ENCODE data around the gene BCAR1.

BCAR1 gene

DNA sequence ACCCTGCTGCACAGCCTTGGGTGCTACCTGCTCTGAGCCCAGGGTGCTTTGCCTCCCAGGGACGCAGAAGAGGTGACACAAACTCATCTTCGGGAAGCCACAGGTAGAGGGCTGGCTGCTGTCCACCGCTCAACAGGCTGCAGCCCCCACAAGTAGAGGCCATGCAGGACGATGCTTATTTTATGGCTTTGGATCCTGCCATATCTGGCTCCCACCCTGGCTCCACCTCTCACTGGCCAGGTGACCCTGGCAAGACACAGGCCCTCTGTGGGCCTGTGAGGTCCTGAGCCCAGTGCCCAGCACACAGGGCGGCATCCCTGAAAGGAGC, 11.3 kb upstream of the BCAR1 start:
- H3K27ac ChIP-seq, result peak overlapping the region; percentile 99
- no peak for TF ChIP-seq CTCF (conservative IDR thresholded peaks at IDR 0.05)
- no peak for TF ChIP-seq ZFX (IDR thresholded peaks at IDR 0.05)

DNA sequence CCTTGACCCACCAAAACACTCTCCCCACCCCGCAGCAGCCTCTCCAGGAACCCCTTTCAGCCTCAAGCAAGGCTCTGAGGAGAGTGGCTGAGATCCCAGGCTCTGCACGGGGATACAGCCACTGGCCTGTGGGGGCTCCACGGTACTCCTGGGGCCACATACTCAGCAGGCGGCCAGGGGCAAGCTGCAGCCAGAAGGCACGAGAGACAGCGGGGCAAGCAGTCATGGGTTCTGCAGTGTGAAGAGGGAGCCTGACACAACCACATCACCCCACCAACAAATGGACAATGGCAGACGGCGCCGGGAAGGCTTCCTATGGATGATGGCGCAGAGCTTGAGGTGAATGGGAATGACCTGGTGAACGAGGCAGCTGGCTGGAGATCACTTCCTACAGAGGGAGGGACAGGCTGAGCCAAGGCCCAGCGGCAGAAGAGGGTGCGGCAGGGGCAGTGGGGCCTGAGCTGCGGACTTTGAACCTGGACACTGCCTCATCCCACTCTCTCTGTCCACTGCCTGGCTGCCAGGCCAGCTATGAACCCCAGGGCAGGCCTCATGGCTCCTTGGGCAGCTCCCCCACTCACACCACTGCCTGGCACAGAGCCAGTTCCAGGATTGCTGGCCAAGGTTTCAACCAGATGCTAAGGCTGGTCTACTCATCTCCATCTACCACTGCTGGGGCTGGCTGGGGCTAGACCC, 10.8 kb upstream of the BCAR1 start:
- TF ChIP-seq CTCF (conservative IDR thresholded peaks at IDR 0.05) (no peak), ZFX (IDR thresholded peaks at IDR 0.05) (no peak)
- H3K27ac ChIP-seq, result no peak overlapping the region; the same call in 1 of the 2 replicates

- H3K27ac ChIP-seq, result no peak overlapping the region
Observed at GRCh38 chr16:75261590-75262078, 10.2 kb upstream of the BCAR1 start.

DNA sequence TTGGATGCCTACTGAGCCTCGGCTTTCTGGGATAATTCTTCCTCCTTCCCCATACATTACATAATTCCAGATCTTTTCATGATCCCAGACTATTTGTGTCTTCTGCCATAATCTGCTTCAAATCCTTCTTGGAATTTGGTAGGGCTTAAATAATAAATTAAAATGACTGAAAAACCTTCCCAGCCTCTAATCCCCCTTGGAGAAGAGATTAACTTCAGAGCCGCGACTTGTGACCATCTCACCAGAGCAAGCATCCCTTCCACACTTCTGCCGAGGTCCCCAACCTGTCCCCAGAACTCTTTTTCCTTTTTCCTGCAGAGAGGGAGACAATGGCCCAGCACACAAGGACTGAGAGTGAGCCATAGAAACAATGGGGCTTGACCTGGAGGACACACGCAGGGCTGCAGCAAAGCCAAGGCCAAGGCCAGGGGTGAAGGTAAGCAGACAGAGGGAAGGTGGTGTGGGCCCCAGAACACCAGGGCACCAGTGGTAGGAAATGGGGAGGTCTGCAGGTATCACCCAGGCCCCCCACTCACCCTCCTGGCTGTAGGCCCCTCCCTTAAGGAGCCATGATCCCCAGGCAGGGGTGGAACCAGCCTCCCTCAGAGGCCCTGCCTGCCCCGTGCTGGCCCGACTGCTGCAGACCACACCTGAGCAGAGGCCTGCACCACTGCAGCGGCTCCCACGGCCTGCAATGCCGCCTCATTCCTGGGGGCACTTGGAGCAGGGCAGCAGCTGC, 9.6 kb upstream of the BCAR1 start:
- no peak for TF ChIP-seq ZFX (IDR thresholded peaks at IDR 0.05)
- no peak for TF ChIP-seq CTCF (conservative IDR thresholded peaks at IDR 0.05)
- no peak overlapping the region for H3K27ac ChIP-seq

More at GRCh38 chr16:75261590-75262078, 10.2 kb upstream of the BCAR1 start:
- TF ChIP-seq CTCF (conservative IDR thresholded peaks at IDR 0.05) (no peak), ZFX (IDR thresholded peaks at IDR 0.05) (no peak)

GRCh38 chr16:75258807-75259141, 7.3 kb upstream of the BCAR1 start:
- no peak for TF ChIP-seq CTCF (conservative IDR thresholded peaks at IDR 0.05)
- no peak for TF ChIP-seq ZFX (IDR thresholded peaks at IDR 0.05)
- H3K27ac ChIP-seq, result no peak overlapping the region

DNA sequence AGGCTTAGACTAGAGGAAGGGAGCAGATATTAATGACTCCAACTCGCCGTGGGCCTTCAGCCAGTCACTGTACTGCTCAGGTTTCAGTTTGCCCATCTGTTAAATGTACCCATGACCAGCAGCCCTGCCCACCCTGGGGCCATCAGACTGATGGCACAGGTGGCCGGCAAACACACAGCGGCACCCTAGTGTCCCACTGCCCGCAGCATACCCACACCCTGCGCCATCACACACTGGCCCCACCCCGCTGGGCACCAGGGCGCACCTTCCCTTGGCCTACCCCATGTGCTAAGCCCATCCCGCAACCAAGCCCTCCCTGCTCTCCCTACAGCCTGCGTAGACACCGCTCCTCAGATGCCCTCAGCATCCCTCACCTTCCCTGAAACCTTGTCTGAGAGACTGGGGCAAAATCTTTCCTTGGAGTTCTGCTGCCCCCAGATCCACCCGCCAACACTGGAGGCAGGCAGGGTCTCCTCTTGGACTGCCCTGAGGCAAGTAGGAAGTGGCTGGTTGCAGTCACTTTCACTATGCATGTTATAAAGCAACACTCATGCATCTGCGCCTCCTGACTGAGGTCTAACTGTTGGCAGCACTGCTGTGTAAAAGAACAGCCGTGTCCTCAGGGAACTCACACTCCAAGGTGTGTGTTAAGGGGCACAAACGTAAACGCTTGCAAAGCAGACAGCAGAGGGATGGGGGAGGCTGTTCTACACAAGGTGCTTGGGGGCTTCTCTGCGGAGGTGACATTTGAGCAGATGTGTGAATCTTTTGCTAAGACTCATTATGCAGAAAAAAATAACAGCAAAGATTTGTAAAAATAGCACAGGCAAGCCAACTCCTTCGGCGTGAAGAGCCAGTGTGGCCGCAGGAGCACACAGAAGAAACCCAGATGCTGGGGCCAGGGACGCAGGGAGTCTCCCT, 6.7 kb upstream of the BCAR1 start:
- H3K27ac ChIP-seq, result no peak overlapping the region
- TF ChIP-seq ZFX (IDR thresholded peaks at IDR 0.05), result no peak
- TF ChIP-seq CTCF (conservative IDR thresholded peaks at IDR 0.05), result no peak
